Measurements from ENCODE around the gene TMEM156. TPM values are rescaled to one million over a fixed set of nuclear protein-coding genes. Genes with fewer than 3 reads are reported as not detected.
A peak's percentile ranks its signal among the peaks of the same experiment; 100 is the strongest.

TMEM156 gene
- total and polyA plus RNA-seq, 2 donors (not counting 3 experiments of a cell fraction or from before 2014, with no cell fraction given), result 0.39 to 1.00 TPM

GRCh38 chr4:39045827-39046221, 13.6 kb upstream of the TMEM156 start:
- H3K9me3 ChIP-seq (replicated peaks; ENCODE audit: control insufficient read depth, insufficient read depth, low read length), result no peaks in the 10 kb centered on the region
- H3K9me1 ChIP-seq (replicated peaks; ENCODE audit: control insufficient read depth, extremely low read depth, insufficient read depth, low read length), result no peaks in the 10 kb centered on the region
- H3K27me3 ChIP-seq (ENCODE audit: control insufficient read depth in 2 of 2, insufficient read depth in 2 of 2, low read length in 2 of 2), result no peaks in the 10 kb centered on the region
- peak overlapping the region; percentile 90 for H3K9ac ChIP-seq (replicated peaks; ENCODE audit: extremely low read depth, insufficient read depth, low read length)
- peak overlapping the region; percentile 60 to 98 (median 95) for H3K4me3 ChIP-seq (replicated peaks in 1 of 3; ENCODE audit: insufficient read depth in 1 of 3, low read depth in 1 of 3, low read length in 3 of 3)
- BruUV-seq (replicated peaks), result no TSS peak
- H2AFZ ChIP-seq (ENCODE audit: low read depth, low read length), result no peak overlapping the region
- H3K4me2 ChIP-seq (ENCODE audit: insufficient read depth, low read length), result peak overlapping the region; percentile 95
- no peaks in the 10 kb centered on the region for H3K36me3 ChIP-seq (ENCODE audit: control insufficient read depth in 2 of 2, extremely low read depth in 1 of 2, insufficient read depth in 2 of 2, low read length in 2 of 2)
- peaks cover 36% of the 10 kb centered on the region for H3K79me2 ChIP-seq (ENCODE audit: control insufficient read depth, insufficient read depth, low read length)
- intact Hi-C loops (cut with micrococcal nuclease), result loop anchor here (5.0 to 10.0 kb wide), 3 partner anchors 41 to 291 kb away; no protein-coding TSS in a partner anchor
- TF ChIP-seq MYC (IDR thresholded peaks at IDR 0.05; ENCODE audit: low read depth, low read length), result no peak
- TF ChIP-seq EZH2 (IDR thresholded peaks at IDR 0.05; ENCODE audit: borderline replicate concordance, low read depth, low read length, severe bottlenecking), result no peak
- no peak for TF ChIP-seq POLR2A (IDR thresholded peaks at IDR 0.05; ENCODE audit: low read depth, low read length)
- no peak for TF ChIP-seq GATA2 (IDR thresholded peaks at IDR 0.05; ENCODE audit: insufficient read depth, insufficient read length, low read depth, low read length)
- TF ChIP-seq MAX (IDR thresholded peaks at IDR 0.05; ENCODE audit: insufficient read depth, insufficient read length), result no peak
- TF ChIP-seq JUN (IDR thresholded peaks at IDR 0.05; ENCODE audit: borderline replicate concordance, insufficient read depth, insufficient read length, low read depth), result no peak
- TF ChIP-seq POLR2AphosphoS5 (IDR thresholded peaks at IDR 0.05; ENCODE audit: insufficient read depth, low read depth, low read length), result no peak
- TF ChIP-seq CTCF (IDR thresholded peaks at IDR 0.05; ENCODE audit: extremely low read depth in 1 of 2, insufficient read depth in 1 of 2, low read depth in 1 of 2, low read length in 2 of 2), result no peak
- no peak for TF ChIP-seq FOS (IDR thresholded peaks at IDR 0.05; ENCODE audit: borderline replicate concordance, insufficient read depth, low read length)
- ChIA-PET POLR2A (no interaction called here), CTCF (interaction anchor here (0.7 to 3.6 kb wide), 6 partner anchors 16 to 141 kb away, joined by 3 to 20 read pairs (median 4); no protein-coding TSS in a partner anchor)
- peaks cover 25% of the 10 kb centered on the region for H3K4me1 ChIP-seq (ENCODE audit: control insufficient read depth, extremely low read depth, insufficient read depth, low read length)
- peak overlapping the region; percentile 64 for H3K27ac ChIP-seq (ENCODE audit: insufficient read depth, low read depth, low read length)
- FAIRE-seq (no peak), DNase-seq (ENCODE audit: low read depth, low spot score) (no peak)
- dilution Hi-C loops (cut with MboI; ENCODE audit: extremely low pct_ligation_motif_present, low sequenced_read_pairs), result no loop called here
- no peaks in the 10 kb centered on the region for H4K20me1 ChIP-seq (replicated peaks; ENCODE audit: control insufficient read depth, extremely low read depth, insufficient read depth, low read length)
